Fibroblast of skin of scalp (primary cell): ENCODE results near the gene EEIG2.

Experiments used
- DNase-seq: peaks from one replicate; pipeline ENCODE4 v3.0.0-alpha.2; 2013

EEIG2 gene

GRCh38 chr1:108585313-108585712 lies 25.4 kb downstream of the EEIG2 start:
- no peak for DNase-seq

- DNase-seq = no peak
Observed at GRCh38 chr1:108590441-108590840, 30.5 kb downstream of the EEIG2 start.

DNA sequence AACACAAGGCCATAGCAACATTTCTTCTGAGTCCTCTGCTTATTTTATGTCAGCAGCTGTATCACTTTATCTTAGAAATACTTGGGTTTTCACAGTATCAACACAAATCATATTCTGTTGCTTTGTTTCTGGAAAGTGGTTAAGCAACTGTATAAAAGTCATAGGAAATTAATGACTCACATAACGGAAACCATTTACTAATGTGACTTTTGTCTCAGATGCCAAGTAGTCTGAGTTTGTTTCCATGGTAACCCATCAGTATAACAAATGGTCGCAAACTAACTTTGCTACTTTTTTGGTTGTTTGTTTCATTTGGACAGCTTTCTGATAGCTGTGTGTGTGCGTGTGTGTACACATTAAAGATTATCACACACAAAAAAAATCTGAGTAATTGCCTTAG lies 31.1 kb downstream of the EEIG2 start:
- peak; percentile 87 for DNase-seq

GRCh38 chr1:108591466-108591865 lies 31.6 kb downstream of the EEIG2 start:
- DNase-seq = no peak

- no peak for DNase-seq
Observed at GRCh38 chr1:108592030-108592759, 32.3 kb downstream of the EEIG2 start.

DNA sequence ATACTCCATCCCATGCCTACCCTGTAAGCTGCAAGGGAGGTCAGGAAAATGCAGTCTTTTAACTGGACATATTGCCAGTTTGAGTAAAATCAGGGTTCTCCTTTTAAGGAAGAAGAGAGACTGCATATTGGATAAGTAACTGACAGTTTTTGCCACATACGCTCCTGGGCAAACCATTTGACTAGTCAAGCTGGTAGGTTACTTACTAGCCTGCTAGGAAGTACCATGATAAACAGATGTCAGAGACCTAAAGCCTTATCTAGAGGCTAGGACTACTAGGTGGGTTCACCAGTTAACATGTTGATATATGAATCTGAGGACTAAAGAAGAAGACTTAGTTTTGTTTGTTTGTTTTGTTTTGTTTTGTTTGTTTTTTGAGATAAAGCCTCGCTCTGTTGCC lies 33.5 kb downstream of the EEIG2 start:
- DNase-seq = no peak

DNA sequence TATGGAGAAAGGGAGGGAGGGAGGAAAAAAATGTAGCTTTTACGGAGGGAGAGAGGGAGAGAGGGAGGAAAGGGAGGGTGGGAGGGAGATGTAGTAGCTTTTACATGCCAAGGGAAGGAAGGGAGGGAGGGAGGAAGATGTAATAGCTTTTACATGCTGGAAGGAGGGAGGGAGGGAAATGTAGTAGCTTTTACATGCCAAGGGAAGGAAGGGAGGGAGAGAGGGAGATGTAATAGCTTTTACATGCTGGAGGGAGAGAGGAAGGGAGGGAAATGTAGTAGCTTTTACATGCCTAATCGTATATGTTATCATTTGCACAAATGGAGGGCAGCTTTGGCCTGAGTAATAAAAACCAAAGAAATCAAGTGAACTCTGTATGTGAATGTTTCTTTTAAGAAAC lies 35.6 kb downstream of the EEIG2 start:
- peak; percentile 60 for DNase-seq

GRCh38 chr1:108597041-108597440 lies 37.1 kb downstream of the EEIG2 start:
- no peak for DNase-seq

GRCh38 chr1:108598340-108598739 lies 38.4 kb downstream of the EEIG2 start:
- no peak for DNase-seq

DNA sequence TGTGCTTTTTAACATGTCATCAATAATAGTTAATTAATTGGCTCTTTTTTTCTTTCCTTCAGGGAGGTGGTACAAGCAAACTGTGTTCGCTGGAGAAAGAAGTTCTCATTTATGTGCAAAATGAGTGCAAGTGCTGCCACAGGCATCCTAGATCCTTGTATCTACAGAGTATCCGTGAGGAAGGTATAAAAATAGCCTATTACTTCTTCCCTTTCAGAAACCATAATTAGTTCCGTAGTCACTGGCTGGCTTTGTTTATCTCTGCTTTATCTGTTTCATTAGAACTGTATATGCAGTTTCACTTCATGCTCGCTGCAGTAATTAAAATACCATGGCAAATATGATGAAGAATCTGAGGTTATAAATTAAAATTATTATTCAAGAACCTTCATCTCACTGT lies 40.6 kb downstream of the EEIG2 start:
- DNase-seq = no peak

- DNase-seq = no peak
Observed at GRCh38 chr1:108601708-108602410, 42.0 kb downstream of the EEIG2 start.

DNA sequence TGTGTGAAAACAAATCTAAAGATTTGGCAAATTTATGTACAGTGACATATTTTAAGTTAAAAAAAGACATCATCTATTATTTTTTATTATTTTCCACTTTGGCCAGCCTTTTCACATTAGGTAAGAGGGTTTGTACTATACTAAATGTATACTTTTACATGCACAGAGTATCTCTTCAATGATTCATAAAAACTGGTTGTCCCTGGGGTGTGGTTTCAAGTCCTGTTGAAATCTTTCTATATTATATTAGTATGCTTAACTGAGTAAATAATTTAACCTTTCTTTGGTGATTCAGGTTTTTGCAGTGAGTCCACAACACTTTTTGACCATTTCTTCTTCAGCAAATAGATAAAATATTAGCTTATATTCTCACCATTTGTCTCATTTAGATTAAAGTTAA lies 45.7 kb downstream of the EEIG2 start:
- no peak for DNase-seq

DNA sequence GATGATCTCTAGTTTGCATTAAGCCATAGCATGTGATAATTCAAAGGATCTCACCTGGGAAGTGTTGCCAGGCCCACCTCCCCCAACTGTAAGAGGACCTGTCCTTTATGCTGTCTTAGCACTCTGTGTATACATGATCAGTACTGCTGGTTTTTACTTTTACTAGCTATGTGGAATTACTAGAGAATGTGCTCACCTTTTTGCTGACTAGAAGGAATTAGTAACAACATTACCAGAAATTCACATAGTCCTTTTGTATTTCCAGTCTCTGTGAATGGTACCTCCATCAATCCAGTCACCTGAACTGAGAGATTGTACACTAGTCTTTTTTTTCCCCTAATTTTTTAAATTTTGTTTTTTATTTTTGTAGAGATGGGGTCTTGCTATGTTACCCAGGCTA lies 46.6 kb downstream of the EEIG2 start:
- DNase-seq = no peak

- no peak for DNase-seq
Observed at GRCh38 chr1:108609483-108610049, 49.7 kb downstream of the EEIG2 start.
